Myocyte (in vitro differentiated cells): ENCODE results near the gene ADAMTS17. TPM values are rescaled to one million over a fixed set of nuclear protein-coding genes. Genes with fewer than 3 reads are reported as not detected.

Source experiments
- DNase-seq: peaks from one replicate; pipeline ENCODE4 v3.0.0-alpha.2; 2012; ENCODE audit warnings: low read depth
- total RNA-seq: library from RNA; depleted of rRNA; stranded (reverse); fragments of >200 nt; gene quantifications from 2 replicates; pipeline ENCODE4 v1.2.3, GENCODE V29; 2014

Gene ADAMTS17
- total RNA-seq, 1 donor from 2014 or later, result 0.43 TPM

GRCh38 chr15:100278596-100279380, 63.0 kb downstream of the ADAMTS17 start:
- DNase-seq, result no peak

- DNase-seq, result no peak
Observed at GRCh38 chr15:100277087-100277855, 64.5 kb downstream of the ADAMTS17 start.

- no peak for DNase-seq
Observed at GRCh38 chr15:100276506-100276905, 65.3 kb downstream of the ADAMTS17 start.

DNA sequence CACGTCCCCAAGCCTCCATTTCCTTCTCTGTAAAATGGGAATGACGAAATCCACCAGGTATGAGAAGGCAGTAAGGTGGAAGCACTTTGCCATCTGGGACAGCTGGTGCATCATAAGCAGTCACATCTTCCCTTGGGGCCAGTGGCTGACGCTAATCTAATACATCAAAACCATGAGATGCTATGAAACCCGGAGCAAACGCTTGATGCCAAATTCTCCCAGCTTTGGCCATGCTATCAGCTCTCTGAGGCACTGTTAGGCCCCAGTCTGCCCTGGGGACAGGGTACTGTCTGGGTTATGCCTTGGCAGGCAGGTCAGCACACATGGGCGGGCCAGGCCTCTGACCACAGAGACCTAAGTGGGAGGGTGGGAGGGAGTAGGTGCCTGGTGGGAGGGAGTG, 66.1 kb downstream of the ADAMTS17 start:
- no peak for DNase-seq

- DNase-seq, result no peak
Observed at GRCh38 chr15:100269831-100270230, 71.9 kb downstream of the ADAMTS17 start.

DNA sequence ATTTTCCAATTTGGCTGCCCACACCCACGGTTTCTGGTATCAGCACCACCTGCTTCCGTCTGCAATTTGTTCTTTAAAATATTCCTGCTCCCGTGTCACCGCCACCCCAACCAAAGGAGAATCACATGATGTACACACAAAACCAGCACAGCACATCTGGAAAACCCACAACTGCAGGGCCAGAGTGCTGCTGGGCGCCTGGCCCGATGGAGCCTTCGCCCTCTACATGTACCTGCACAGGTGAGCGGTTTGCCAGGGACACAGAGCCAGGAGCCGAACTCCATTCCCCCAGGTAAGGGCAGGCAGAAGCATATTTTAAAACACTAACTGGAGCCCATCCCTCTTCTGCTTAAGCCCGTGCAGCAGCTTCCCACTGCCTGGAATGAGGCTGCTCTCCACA, 75.6 kb downstream of the ADAMTS17 start:
- no peak for DNase-seq

GRCh38 chr15:100265641-100266035, 76.1 kb downstream of the ADAMTS17 start:
- no peak for DNase-seq

DNA sequence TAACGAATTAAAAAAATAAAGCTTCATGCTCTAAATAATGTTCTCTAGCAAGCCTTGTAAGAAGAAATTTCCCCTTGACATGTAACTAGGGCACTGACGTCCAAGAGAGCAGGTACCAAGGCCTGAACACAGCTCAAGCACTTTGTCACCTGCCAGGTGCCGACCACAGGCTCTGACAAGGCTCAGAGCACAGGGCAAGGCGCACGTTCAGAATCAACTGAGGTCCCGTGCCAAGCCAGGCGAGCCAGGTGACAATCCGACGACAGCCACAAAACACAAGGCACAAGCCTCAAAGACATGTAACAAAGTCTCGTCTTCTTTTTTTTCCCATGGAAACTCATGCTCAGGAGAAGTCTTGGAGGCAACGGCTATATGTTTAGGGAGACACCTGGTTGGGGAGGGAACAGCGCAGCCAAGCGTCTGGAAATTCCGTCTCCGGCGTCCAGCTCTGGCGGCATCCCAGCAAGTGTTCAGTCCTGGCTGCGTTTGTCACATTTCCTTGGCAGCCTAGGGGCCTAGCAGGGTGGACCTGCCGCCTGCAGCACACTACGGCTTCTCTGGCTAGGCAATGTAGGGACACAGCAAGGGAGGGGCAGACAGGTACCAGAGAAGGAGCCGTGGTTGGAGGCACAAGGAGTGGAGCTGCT, 76.7 kb downstream of the ADAMTS17 start:
- DNase-seq, result no peak

- no peak for DNase-seq
Observed at GRCh38 chr15:100263721-100264455, 77.9 kb downstream of the ADAMTS17 start.

DNA sequence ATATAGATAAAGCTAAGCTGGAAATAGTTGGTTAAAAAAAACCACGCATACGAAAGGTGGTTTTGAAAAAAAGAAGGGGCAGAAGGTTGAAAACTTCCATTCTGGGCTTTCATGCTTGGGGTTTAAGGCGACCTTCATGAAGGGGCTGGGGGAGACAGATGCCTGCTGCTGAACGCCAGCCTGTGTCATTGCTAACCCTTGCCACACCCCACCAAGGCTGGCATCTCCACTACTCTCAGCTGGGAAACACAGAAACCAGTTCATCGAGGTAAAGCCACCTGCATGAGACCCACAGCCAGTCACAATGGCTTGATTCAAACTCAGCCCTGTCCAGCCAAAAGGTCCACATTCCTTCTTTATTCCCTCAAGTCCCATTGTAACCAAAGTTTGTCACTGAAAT, 78.7 kb downstream of the ADAMTS17 start:
- no peak for DNase-seq

- no peak for DNase-seq
Observed at GRCh38 chr15:100261302-100262240, 80.2 kb downstream of the ADAMTS17 start.

DNA sequence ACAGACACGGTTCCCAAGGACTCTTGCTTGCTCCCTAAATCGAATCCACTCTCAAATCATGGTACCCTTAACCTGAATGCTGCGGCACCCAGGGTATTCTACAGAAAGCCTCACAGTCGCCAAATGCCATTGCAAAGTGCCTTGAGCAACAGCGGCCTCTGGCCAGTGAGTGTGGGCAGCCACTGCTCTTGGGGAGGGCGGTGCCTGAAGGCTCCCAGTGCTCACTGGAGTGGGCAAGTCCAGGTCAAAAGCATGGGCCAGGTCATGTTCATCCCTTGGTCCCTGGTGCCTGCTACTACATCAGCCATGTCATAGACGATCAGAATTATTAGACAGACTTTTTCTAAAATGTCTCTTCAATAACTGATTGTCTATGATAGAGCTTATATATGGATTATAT, 82.5 kb downstream of the ADAMTS17 start:
- no peak for DNase-seq

DNA sequence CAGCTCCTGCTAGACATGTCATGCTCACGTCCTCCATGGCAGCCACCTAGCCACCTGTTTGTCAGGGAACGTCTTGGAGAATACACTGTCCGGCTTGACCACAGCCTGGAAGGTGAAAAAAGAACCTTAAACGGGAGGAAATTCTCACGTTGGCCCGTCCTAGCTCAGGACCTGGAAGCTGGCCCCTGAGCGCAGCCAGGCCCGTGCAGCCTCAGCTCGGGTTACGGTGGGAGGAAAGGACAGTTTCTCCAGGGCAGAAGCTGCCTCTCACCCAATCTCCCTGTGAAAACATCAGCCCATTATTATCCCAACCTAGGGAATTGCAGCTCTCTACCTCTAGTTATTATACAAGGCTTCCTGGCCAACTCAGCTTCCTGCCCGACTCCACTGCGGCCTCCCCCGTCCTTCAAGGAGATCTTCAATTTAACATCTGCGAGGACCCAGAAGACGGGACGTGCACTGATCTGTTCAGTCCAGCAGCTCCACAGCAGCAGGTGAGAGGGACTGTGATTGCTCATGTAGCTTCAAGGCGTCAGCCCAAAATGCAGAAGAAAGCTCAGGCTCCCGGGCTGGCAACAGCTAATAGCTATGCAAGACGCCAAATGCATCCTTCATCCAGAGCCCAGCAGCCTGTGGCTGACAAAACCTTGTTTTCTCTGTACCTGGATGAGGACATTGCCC, 84.7 kb downstream of the ADAMTS17 start:
- no peak for DNase-seq

DNA sequence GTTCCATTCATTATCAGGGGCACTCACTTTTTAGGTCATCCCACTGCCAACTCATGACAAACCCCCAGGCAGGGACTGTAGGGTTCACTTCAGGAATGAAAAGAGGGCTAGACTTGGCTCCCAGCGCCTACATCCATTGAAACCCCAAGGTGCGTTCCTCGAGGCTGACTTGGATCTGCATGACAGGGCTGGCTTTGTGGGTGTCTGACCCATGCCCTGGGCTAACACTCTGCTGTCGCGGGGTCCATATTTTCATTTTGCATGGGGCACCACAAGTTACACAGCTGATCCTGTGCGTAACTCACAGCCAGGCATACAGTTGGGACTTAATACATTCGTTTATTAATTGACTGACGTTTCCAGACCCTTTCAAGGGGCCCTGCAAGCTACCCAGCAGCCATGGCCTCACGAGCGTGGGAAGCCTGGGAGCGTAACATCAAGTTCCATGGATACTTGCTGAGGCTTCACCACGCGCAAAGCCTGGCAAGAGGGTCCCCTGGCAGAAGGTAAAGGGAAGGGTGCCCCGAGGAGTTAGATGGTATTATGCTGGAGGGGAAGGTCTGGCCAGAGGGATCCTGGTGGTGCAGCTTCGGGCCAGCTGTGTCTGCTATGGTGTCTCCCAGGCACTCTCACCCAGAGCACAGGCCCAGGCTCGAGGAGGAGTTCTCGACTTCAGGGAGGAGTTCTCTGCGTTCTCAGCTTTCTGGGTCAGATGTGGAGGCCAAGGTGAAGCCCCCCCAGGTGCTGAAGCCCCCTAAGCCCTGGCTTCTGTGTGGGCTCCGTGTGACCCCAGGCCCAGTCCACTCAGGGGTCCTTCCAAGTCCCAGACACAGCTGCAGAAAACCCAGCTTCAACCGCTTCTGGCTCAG, 85.4 kb downstream of the ADAMTS17 start:
- DNase-seq, result no peak

DNA sequence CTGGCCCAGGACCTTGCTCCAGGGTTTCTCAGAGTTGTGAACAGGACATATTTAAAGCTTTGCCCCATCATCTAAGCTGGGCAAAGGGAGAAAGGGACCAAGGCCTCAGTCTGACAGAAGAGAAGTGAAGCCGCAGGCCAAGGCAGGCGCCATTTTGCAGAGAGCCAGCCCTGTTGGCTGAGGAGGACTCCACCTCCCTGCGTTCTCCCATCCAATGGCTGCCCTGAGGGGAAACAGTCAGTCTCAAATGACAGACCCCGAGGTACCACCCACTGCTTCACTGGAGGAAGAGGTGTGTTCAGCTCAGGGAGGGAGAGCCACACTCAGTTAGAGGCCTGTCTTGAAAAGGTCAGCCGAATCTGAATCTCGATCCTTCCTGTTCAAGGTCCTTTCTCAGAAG, 86.1 kb downstream of the ADAMTS17 start:
- no peak for DNase-seq

DNA sequence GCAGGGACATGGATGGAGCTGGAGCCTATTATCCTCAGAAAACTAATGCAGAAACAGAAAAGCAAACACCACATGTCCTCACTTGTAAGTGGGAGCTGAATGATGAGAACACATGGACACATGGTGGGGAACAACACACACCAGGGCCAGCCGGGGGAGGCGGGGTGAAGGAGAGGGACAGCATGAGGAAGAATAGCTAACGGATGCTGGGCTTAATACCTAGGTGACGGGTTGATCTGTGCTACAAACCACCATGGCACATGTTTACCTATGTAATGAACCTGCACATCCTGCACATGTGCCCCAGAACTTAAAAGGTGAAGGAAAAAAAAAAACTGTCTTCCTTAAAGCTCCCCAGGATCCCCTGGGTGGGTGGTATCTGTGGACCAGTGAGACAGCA, 87.1 kb downstream of the ADAMTS17 start:
- DNase-seq, result no peak

DNA sequence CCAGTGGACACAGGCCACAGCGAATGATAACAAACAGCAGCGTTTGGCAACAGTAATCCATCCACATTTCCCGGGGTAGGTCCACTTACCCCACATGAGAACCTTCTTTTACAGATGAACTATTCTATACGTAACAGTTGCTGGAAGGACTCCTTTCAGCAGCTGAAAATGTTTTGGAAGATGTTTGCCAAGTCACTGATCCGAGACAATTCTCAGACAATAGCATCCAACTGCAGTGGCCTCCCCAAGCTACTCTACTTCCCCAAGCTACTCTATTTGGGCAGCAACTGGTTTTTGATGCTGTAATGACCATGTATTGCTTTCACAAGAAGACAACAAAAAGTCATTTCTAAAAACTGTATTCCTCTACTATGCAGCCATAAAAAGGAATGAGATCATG, 87.5 kb downstream of the ADAMTS17 start:
- DNase-seq, result no peak

- no peak for DNase-seq
Observed at GRCh38 chr15:100253640-100254039, 88.1 kb downstream of the ADAMTS17 start.
